ENCODE results near the gene DNAH6.
"Not testable (repeated sequence)": the region's sequence is repeated elsewhere in the genome, so short reads cannot be mapped to it uniquely, and the experiment has no call there.

The DNAH6 gene

GRCh38 chr2:84768840-84769239, 252.5 kb downstream of the DNAH6 start:
- DNase-seq = no peak

- DNase-seq = no peak
Observed at GRCh38 chr2:84770280-84770679, 254.0 kb downstream of the DNAH6 start.

DNA sequence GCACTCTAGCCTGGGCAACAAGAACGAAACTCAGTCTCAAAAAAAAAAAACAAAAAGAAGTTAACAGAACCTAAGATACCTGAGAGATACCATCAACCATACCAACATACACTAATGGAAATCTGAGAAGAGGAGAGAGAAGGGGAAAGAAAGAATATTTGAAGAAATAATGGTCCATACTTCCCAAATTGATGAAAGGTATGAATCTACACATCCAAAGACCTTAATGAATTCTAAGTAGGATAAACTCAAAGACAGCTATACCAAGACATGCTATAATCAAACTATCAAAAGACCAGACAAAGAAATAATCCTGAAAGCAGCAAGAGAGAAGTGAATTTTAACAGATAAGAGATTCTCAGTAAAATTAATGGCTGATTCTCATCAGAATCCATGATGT, 255.0 kb downstream of the DNAH6 start:
- no peak for DNase-seq

DNA sequence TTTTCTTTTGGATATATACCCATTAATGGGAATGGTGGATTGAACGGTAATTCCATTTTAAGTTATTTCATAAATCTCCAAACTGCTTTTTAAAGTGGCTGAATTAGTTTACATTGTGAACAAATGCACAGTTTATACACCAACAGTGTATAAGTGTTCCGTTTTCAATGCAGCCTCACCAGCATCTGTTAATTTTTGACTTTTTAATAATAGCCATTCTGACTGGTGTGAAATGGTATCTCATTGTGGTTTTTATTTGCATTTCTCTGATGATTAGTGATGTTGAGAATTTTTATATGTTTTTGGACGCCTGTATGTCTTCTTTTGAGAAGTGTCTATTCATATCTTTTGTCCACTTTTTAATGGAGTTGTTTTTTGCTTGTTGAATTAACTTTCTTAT, 257.3 kb downstream of the DNAH6 start:
- DNase-seq = not testable (repeated sequence)

GRCh38 chr2:84776011-84776410, 259.7 kb downstream of the DNAH6 start:
- no peak for DNase-seq

GRCh38 chr2:84778911-84779690, 262.8 kb downstream of the DNAH6 start:
- no peak for DNase-seq

- DNase-seq = no peak
Observed at GRCh38 chr2:84779781-84780180, 263.5 kb downstream of the DNAH6 start.

DNA sequence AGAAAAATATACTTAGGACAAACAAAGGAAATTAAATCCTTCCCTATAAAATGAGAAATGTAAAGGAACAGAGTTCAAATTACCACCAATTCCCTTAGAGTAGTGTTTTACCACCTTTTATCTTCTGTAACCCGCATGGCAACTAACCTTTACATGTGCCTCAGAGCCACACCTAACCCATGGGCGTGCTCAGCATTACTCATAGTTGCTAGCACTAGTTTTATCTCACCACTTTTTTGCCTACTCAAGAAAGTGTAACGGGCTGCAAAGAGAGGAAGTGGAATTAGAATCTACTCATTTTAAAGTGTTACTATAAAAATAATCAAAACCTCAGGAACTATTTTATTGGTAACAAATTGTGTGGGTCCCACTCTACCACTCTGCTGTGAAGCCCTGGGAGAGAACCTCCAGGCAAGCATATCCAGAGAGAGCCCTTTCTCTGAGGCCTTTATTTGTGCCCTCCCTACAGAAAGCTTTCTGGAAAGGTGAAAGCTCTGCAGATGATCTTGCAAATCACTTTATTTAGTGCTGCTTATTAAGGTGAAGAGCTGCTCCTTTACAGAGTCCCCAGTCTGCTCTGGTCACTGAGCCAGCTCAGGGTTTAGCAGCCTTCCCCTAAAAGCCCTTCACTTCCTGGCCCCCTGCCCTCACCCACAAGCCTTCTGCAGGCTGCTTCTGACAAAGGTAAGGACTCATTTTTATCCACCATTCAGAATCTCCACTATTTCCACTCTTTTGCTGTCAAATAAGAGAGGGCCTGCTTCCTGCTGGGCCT, 265.8 kb downstream of the DNAH6 start:
- no peak for DNase-seq

- DNase-seq = no peak
Observed at GRCh38 chr2:84782717-84783442, 266.6 kb downstream of the DNAH6 start.

DNA sequence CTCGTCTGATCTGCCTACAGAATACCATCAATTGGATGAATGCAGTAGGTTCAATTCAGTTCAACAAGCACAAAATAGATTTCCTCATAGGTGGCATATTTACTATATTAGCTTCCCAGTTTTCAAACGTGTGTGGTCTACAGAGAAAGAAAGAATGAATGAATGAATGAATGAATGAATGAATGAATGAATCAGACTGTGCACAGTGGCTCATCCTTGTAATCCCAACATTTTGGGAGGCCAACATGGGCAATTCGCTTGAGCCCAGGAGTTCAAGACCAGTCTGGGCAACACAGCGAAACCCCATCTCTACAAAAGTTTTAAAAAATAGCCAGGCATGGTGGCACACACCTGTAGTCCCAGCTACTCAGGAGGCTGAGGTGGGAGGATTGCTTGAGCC, 269.7 kb downstream of the DNAH6 start:
- no peak for DNase-seq

GRCh38 chr2:84786601-84787000, 270.3 kb downstream of the DNAH6 start:
- no peak for DNase-seq

DNA sequence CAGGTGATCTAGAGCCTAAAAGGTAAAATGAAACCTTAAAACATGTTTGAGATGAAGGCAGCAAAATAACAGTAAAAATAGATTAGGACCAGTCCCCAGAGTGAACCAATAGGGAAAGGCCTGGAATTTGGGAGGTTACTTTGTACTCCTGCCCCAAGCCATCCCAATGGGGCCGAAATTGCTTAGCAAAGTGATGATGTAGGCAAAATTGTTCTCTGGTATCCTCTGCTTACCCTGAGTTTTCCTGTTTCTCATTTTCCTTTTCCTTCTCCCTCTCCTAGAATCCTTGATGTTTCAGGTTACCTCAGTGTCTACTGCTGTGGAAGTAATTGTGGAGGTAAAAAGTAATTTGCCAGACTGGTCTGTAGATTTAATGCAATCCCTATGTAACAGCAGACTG, 271.7 kb downstream of the DNAH6 start:
- no peak for DNase-seq

- DNase-seq = no peak
Observed at GRCh38 chr2:84788498-84788897, 272.2 kb downstream of the DNAH6 start.

DNA sequence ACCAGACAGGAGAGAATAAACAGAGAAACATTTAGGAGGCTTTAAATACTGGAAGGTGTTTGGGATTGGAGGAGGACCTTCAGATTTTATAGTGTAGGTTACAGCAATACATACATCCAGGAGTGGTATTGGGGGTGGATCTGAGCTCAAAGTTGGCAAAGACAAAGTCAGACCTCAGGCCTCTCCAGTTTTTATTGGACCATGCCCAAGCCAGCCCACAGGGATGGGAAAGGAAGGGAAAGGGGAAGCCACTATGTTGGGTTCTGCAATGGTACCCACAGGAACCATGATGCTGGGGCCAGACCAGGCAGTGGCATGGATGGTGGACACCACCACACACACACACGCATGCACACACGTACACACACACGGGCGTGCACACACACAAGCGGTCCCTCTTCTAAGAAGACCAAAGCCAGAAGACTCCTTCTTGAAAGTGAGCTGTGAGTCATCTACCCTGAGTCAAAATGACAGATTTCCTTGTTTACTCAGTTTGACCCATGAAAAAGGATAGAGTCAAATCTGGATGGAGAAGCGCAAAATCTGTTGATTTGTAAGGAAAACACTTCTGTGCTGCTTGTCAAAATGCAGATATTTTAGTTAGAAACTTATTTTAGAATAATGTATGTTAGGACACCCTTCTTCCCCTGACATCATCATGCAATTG, 276.7 kb downstream of the DNAH6 start:
- no peak for DNase-seq

- no peak for DNase-seq
Observed at GRCh38 chr2:84793641-84794040, 277.3 kb downstream of the DNAH6 start.

GRCh38 chr2:84796798-84797197, 280.5 kb downstream of the DNAH6 start:
- DNase-seq = no peak

DNA sequence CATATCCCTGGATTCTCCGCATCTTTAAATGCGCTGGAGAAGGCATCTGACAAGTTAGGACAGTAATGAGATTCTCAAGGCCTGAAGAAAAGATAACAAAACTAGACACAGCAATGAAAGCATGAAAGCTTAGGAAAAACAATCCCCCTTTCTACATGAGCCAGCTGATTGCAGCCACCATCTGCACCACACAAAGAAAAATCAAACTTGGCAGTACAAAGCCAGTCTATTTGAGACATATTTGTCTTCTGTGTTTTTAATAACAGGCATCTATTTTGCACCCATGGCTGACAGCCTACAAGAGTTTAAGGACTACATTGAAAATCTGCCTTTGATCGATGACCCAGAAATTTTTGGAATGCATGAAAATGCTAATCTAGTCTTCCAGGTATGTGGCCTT, 281.0 kb downstream of the DNAH6 start:
- no peak for DNase-seq

GRCh38 chr2:84799772-84800171, 283.5 kb downstream of the DNAH6 start:
- no peak for DNase-seq

GRCh38 chr2:84800194-84800805, 284.0 kb downstream of the DNAH6 start:
- no peak for DNase-seq

GRCh38 chr2:84801811-84802210, 285.5 kb downstream of the DNAH6 start:
- DNase-seq = no peak

DNA sequence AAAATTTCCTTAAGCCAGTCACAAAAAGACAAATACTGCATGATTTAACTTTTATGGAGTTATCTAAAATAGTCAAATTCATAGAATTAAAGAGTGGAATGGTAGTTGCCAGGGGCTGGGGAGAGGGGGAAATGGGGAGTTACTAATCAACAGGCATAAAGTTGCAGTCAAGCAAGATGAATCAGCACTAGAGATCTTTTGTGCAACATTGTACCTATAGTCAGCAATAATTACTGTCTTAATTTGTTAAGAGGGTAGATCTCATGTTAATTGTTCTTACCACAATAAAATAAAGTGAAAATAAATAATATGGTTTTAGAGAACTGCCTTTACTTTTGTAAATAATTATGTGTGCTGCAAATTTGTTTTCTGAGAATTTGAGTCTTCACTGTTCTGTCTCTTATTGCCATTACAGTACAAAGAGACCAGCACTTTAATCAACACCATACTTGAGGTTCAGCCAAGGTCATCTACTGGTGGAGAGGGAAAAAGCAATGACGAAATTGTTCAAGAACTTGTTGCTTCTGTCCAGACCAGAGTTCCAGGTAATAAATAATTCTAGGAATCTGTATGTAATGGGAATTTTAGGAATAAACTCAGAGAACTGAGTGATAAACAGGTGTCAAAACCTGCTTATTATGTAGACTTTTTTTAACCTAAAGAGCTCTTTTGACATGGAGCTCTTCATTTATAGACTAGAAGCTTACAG, 289.1 kb downstream of the DNAH6 start:
- no peak for DNase-seq

- no peak for DNase-seq
Observed at GRCh38 chr2:84807063-84807485, 290.8 kb downstream of the DNAH6 start.
